Sigmoid colon (tissue), 4 donors: ENCODE results near the gene TGFB3.

ENCODE experiments used
- POLR2A ChIP-seq, 2 donors: fragments of 450-650 bp; IDR thresholded peaks; one replicate each; pipeline ENCODE4 v1.6.1; 2016; ENCODE audit warnings: antibody characterized with exemption in 2 of 2, mild to moderate bottlenecking in 2 of 2, moderate library complexity in 2 of 2
- POLR2AphosphoS5 ChIP-seq, 4 donors: sonication (generic); formaldehyde crosslinking; IDR thresholded peaks; one replicate each; pipeline ENCODE4 v1.6.1; 2017; ENCODE audit warnings: antibody characterized with exemption in 4 of 4
- TF ChIP-seq, protein P1 (sequence below), 4 experiments: fragments of 450-650 bp in 3 of 4; fragments of 200-600 bp in 1 of 4; IDR thresholded peaks; one replicate each; pipeline ENCODE4 v1.5.1; 2016 to 2019; ENCODE audit warnings: antibody characterized with exemption in 4 of 4, mild to moderate bottlenecking in 3 of 4, moderate library complexity in 2 of 4

- TF ChIP-seq POLR2A (IDR thresholded peaks at IDR 0.05) (no peak), POLR2AphosphoS5 (IDR thresholded peaks at IDR 0.05) (no peak)
- TF ChIP-seq, protein P1, sequence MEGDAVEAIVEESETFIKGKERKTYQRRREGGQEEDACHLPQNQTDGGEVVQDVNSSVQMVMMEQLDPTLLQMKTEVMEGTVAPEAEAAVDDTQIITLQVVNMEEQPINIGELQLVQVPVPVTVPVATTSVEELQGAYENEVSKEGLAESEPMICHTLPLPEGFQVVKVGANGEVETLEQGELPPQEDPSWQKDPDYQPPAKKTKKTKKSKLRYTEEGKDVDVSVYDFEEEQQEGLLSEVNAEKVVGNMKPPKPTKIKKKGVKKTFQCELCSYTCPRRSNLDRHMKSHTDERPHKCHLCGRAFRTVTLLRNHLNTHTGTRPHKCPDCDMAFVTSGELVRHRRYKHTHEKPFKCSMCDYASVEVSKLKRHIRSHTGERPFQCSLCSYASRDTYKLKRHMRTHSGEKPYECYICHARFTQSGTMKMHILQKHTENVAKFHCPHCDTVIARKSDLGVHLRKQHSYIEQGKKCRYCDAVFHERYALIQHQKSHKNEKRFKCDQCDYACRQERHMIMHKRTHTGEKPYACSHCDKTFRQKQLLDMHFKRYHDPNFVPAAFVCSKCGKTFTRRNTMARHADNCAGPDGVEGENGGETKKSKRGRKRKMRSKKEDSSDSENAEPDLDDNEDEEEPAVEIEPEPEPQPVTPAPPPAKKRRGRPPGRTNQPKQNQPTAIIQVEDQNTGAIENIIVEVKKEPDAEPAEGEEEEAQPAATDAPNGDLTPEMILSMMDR (IDR thresholded peaks at IDR 0.05) = no peak
These were observed 20.6 kb upstream of the TGFB3 start for GRCh38 chr14:76002383-76002782.
